K562 (cell line): ENCODE measurements around the gene OMG. TPM values are rescaled to one million over a fixed set of nuclear protein-coding genes. Genes with fewer than 3 reads are reported as not detected.

ENCODE experiments used
- ADNP ChIP-seq: fragments of 200-800 bp; sonication (Bioruptor generic); IDR thresholded peaks from 2 replicates; pipeline ENCODE4 v1.6.1; 2016; ENCODE audit warnings: missing genetic modification characterization, missing compliant biosample characterization
- EP300 ChIP-seq: IDR thresholded peaks from 2 replicates; pipeline ENCODE4 v1.6.1; 2012; ENCODE audit warnings: low read length, improper control_type of control experiment
- ESRRA ChIP-seq: fragments of 450-650 bp; IDR thresholded peaks from 2 replicates; pipeline ENCODE4 v1.6.1; 2014; ENCODE audit warnings: low read depth, mild to moderate bottlenecking, moderate library complexity, borderline replicate concordance
- ETV1 ChIP-seq: fragments of 450-650 bp; conservative IDR thresholded peaks from 2 replicates; pipeline ENCODE4 v1.6.1; 2016; ENCODE audit warnings: missing genetic modification characterization, control low read depth, low read depth, missing compliant biosample characterization
- FOS ChIP-seq: IDR thresholded peaks from 3 replicates; pipeline ENCODE4 v1.6.1; 2011; ENCODE audit not compliant: insufficient read length; ENCODE audit errors: extremely low read depth
- FOSL1 ChIP-seq: fragments of 200-800 bp; sonication (Bioruptor generic); conservative IDR thresholded peaks from 2 replicates; pipeline ENCODE4 v1.6.1; 2016; ENCODE audit warnings: missing genetic modification characterization, missing compliant biosample characterization
- GTF2E2 ChIP-seq: fragments of 200-800 bp; sonication (Bioruptor generic); IDR thresholded peaks from 2 replicates; pipeline ENCODE4 v1.6.1; 2016; ENCODE audit warnings: missing genetic modification characterization, missing compliant biosample characterization
- HBP1 ChIP-seq: fragments of 450-650 bp; formaldehyde crosslinking; IDR thresholded peaks from 2 replicates; pipeline ENCODE4 v1.4.0; 2022; ENCODE audit warnings: missing genetic modification characterization
- LEF1 ChIP-seq: fragments of 450-650 bp; IDR thresholded peaks from 2 replicates; pipeline ENCODE4 v1.6.1; 2016; ENCODE audit warnings: mild to moderate bottlenecking
- NEUROD1 ChIP-seq: fragments of 150-350 bp; IDR thresholded peaks from 2 replicates; pipeline ENCODE4 v1.6.1; 2014; ENCODE audit warnings: borderline replicate concordance, low read length, low read depth; ENCODE audit not compliant: partially characterized antibody
- SMARCC2 ChIP-seq: fragments of 450-650 bp; IDR thresholded peaks from 2 replicates; pipeline ENCODE4 v1.6.1; 2017; ENCODE audit warnings: antibody characterized with exemption, moderate library complexity, mild to moderate bottlenecking, low read depth
- ZNF140 ChIP-seq: fragments of 250-450 bp; sonication (Bioruptor Pico); IDR thresholded peaks from 2 replicates; pipeline ENCODE4 v1.8.0; 2021; ENCODE audit warnings: moderate library complexity, mild to moderate bottlenecking, inconsistent platforms
- ZNF146 ChIP-seq: IDR thresholded peaks from one replicate; pipeline ENCODE4 v1.6.1; 2018; ENCODE audit warnings: missing compliant biosample characterization; ENCODE audit not compliant: unreplicated experiment
- polyA plus RNA-seq, 8 experiments: library from polyadenylated mRNA; depleted of rRNA in 4 of 8; stranded (reverse) in 5 of 8; unstranded in 3 of 8; fragments of >200 nt; fragmentation: Nextera tagmentation in 2 of 8; fragmentation: Illumina TruSeq in 1 of 8; extraction: Ambion mirVana in 2 of 8; extraction: Trizol in 1 of 8; gene quantifications; 2 replicates each; pipeline versions ENCODE4 v1.2.1 to v1.2.3, GENCODE V29; 2011 to 2014; ENCODE audit warnings: inconsistent platforms in 1 of 8, missing spikeins in 1 of 8
- total RNA-seq, 7 experiments: library from RNA; depleted of rRNA in 6 of 7; stranded (reverse); fragments of >200 nt in 6 of 7; fragmentation: Illumina TruSeq in 2 of 7; extraction: Trizol in 2 of 7; gene quantifications; 2 replicates each; pipeline versions ENCODE4 v1.2.1 to v1.2.3, GENCODE V29; 2011 to 2021; ENCODE audit warnings: low replicate concordance in 1 of 7
- TF ChIP-seq, protein P1 (sequence below), 2 experiments: fragments of 450-650 bp; IDR thresholded peaks; 2 replicates each; pipeline ENCODE4 v1.6.1; 2016; ENCODE audit warnings: mild to moderate bottlenecking in 2 of 2, borderline replicate concordance in 1 of 2, low read depth in 1 of 2, moderate library complexity in 1 of 2
- TF ChIP-seq, protein P2 (sequence below): sonication (generic); formaldehyde crosslinking; IDR thresholded peaks from 2 replicates; pipeline ENCODE4 v1.8.0; 2022; ENCODE audit warnings: mild to moderate bottlenecking, missing genetic modification reagents, borderline replicate concordance

Gene OMG
- total and polyA plus RNA-seq, 9 of the 15 experiments (the other 6 are each of a cell fraction or from before 2014, with no cell fraction given) = 0.41 TPM; not detected in 8

GRCh38 chr17:31313982-31314781 is 17.1 kb upstream of the OMG start, which contains the start of gene EVI2B (continued):
- TF ChIP-seq, protein P1, sequence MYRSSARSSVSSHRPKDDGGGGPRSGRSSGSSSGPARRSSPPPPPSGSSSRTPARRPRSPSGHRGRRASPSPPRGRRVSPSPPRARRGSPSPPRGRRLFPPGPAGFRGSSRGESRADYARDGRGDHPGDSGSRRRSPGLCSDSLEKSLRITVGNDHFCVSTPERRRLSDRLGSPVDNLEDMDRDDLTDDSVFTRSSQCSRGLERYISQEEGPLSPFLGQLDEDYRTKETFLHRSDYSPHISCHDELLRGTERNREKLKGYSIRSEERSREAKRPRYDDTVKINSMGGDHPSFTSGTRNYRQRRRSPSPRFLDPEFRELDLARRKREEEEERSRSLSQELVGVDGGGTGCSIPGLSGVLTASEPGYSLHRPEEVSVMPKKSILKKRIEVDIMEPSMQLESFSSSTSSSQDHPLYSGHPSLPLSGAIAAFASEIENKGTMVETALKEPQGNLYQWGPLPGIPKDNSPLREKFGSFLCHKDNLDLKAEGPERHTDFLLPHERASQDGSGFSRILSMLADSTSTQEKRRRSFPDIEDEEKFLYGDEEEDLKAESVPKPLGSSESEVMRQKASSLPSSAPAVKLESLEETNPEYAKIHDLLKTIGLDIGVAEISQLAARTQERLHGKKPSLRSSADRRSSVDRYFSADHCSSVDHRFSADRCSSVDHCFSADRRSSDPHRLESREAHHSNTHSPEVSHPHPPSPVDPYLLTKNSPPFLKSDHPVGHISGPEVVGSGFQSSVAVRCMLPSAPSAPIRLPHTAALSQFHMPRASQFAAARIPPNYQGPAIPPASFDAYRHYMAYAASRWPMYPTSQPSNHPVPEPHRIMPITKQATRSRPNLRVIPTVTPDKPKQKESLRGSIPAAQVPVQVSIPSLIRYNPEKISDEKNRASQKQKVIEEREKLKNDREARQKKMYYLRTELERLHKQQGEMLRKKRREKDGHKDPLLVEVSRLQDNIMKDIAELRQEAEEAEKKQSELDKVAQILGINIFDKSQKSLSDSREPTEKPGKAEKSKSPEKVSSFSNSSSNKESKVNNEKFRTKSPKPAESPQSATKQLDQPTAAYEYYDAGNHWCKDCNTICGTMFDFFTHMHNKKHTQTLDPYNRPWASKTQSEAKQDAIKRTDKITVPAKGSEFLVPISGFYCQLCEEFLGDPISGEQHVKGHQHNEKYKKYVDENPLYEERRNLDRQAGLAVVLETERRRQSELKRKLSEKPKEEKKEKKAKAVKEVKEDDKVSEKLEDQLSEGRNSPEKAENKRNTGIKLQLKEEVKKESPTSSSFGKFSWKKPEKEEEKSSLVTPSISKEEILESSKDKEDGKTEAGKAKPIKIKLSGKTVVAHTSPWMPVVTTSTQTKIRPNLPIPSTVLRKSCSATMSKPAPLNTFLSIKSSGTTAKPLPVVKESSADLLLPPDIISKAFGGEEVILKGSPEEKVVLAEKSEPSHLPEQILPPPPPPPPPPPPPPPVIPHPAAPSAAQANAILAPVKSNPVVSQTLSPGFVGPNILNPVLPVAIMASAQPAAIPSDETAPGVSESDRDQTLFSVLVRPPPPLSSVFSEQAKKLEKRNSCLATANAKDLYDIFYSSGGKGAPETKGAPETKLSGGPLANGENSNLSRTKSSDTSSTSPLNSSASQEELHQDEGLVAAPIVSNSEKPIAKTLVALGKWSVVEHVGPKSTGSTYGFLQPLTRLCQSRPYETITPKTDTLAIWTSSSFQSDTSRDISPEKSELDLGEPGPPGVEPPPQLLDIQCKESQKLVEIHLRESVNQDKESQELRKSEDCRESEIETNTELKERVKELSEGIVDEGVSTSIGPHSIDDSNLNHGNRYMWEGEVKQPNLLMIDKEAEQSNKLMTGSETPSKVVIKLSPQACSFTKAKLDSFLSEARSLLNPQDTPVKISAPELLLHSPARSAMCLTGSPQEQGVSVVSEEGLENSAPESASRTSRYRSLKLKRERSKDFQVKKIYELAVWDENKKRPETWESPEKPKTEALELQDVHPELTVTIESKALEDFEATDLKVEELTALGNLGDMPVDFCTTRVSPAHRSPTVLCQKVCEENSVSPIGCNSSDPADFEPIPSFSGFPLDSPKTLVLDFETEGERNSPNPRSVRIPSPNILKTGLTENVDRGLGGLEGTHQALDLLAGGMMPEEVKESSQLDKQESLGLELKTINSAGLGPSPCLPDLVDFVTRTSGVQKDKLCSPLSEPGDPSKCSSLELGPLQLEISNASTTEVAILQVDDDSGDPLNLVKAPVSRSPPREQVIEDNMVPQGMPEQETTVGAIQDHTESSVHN (IDR thresholded peaks at IDR 0.05; ENCODE audit: borderline replicate concordance in 1 of 2, low read depth in 1 of 2) = peak in 1 of 2 experiments; percentile 55; a peak in 1 of 4 replicates
- TF ChIP-seq HBP1 (CRISPR knock-in tag) (no peak), ADNP (tag) (peak; percentile 60; the same call in 1 of the 2 replicates), ETV1 (tag) (peak; percentile 68), FOS (peak; percentile 11), ESRRA (peak; percentile 32; the same call in 1 of the 2 replicates), LEF1 (peak; percentile 60; the same call in 1 of the 2 replicates), EP300 (peak; percentile 26; the same call in 1 of the 2 replicates), ZNF146 (CRISPR knock-in tag) (peak; percentile 89), ZNF140 (no peak), FOSL1 (tag) (peak; percentile 96), GTF2E2 (tag) (peak; percentile 38; the same call in 1 of the 2 replicates), SMARCC2 (peak; percentile 90), NEUROD1 (no peak)
- TF ChIP-seq, protein P2, sequence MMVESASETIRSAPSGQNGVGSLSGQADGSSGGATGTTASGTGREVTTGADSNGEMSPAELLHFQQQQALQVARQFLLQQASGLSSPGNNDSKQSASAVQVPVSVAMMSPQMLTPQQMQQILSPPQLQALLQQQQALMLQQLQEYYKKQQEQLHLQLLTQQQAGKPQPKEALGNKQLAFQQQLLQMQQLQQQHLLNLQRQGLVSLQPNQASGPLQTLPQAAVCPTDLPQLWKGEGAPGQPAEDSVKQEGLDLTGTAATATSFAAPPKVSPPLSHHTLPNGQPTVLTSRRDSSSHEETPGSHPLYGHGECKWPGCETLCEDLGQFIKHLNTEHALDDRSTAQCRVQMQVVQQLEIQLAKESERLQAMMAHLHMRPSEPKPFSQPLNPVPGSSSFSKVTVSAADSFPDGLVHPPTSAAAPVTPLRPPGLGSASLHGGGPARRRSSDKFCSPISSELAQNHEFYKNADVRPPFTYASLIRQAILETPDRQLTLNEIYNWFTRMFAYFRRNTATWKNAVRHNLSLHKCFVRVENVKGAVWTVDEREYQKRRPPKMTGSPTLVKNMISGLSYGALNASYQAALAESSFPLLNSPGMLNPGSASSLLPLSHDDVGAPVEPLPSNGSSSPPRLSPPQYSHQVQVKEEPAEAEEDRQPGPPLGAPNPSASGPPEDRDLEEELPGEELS (CRISPR knock-in tag) = no peak
